NB4 (cell line): ENCODE results near the gene FOXL3.
A peak's percentile ranks its signal among the peaks of the same experiment; 100 is the strongest.

Experiments used
- DNase-seq: peaks from one replicate; pipeline ENCODE4 v3.0.0; 2010; ENCODE audit warnings: low read depth
- H3K4me3 ChIP-seq: one replicate; pipeline ENCODE4 v1.5.1; 2011; ENCODE audit warnings: mild to moderate bottlenecking, low read depth, low read length, moderate library complexity
- CTCF ChIP-seq: IDR thresholded peaks from one replicate; pipeline ENCODE4 v1.5.1; 2012; ENCODE audit warnings: low read depth, low read length
- MAX ChIP-seq: IDR thresholded peaks from 2 replicates; pipeline ENCODE4 v1.6.1; 2011; ENCODE audit warnings: low read depth, low read length
- MYC ChIP-seq: IDR thresholded peaks from 2 replicates; pipeline ENCODE4 v1.6.1; 2011; ENCODE audit warnings: low read depth, low read length
- POLR2A ChIP-seq: IDR thresholded peaks from 2 replicates; pipeline ENCODE4 v1.6.1; 2011; ENCODE audit warnings: mild to moderate bottlenecking; ENCODE audit not compliant: insufficient read length; ENCODE audit errors: extremely low read depth

Gene FOXL3

GRCh38 chr7:318878-319661 is 29.1 kb downstream of the FOXL3 start:
- TF ChIP-seq MAX, result no peak
- no peak for TF ChIP-seq CTCF
- TF ChIP-seq POLR2A, result no peak
- no peak for TF ChIP-seq MYC
- DNase-seq, result no peak
- H3K4me3 ChIP-seq, result no peak overlapping the region

- H3K4me3 ChIP-seq, result no peak overlapping the region
- no peak for TF ChIP-seq MAX
- no peak for TF ChIP-seq CTCF
- TF ChIP-seq POLR2A, result no peak
- TF ChIP-seq MYC, result no peak
- DNase-seq, result no peak
Observed at GRCh38 chr7:320297-320696, 30.3 kb downstream of the FOXL3 start.

- DNase-seq, result peak; percentile 44
- no peak for TF ChIP-seq POLR2A
- TF ChIP-seq CTCF, result peak; percentile 49
- H3K4me3 ChIP-seq, result no peak overlapping the region
Observed at GRCh38 chr7:322111-322671, 32.2 kb downstream of the FOXL3 start.

GRCh38 chr7:322708-323111 is 32.7 kb downstream of the FOXL3 start:
- no peak for DNase-seq
- no peak overlapping the region for H3K4me3 ChIP-seq
- TF ChIP-seq MYC, result no peak
- no peak for TF ChIP-seq MAX
- no peak for TF ChIP-seq POLR2A

- DNase-seq, result no peak
- TF ChIP-seq MYC (no peak), MAX (no peak), CTCF (no peak), POLR2A (no peak)
Observed at GRCh38 chr7:323410-323809, 33.4 kb downstream of the FOXL3 start.

GRCh38 chr7:324011-324410 is 34.0 kb downstream of the FOXL3 start:
- H3K4me3 ChIP-seq, result no peak overlapping the region
- TF ChIP-seq MYC (no peak), MAX (no peak), CTCF (no peak), POLR2A (no peak)
- no peak for DNase-seq

More at GRCh38 chr7:323410-323809, 33.4 kb downstream of the FOXL3 start:
- no peak overlapping the region for H3K4me3 ChIP-seq
